Measurements from ENCODE around the gene AGTRAP.
A peak's percentile ranks its signal among the peaks of the same experiment; 100 is the strongest.

The AGTRAP gene

GRCh38 chr1:11714831-11715575, 20.9 kb upstream of the AGTRAP start:
- no peak overlapping the region for H3K4me3 ChIP-seq (ENCODE audit: control insufficient read depth, low read depth, low read length)
- no peak for DNase-seq (ENCODE audit: low read depth)
- TF ChIP-seq CTCF (conservative IDR thresholded peaks at IDR 0.05; ENCODE audit: control insufficient read depth, insufficient read depth, low read depth, low read length), result no peak

GRCh38 chr1:11719313-11720032, 16.5 kb upstream of the AGTRAP start:
- H3K4me3 ChIP-seq (ENCODE audit: control insufficient read depth, low read depth, low read length), result peak overlapping the region; percentile 31
- TF ChIP-seq CTCF (conservative IDR thresholded peaks at IDR 0.05; ENCODE audit: control insufficient read depth, insufficient read depth, low read depth, low read length), result peak; percentile 95
- peak; percentile 61 for DNase-seq (ENCODE audit: low read depth)

- H3K4me3 ChIP-seq (ENCODE audit: control insufficient read depth, low read depth, low read length), result no peak overlapping the region
- no peak for DNase-seq (ENCODE audit: low read depth)
- no peak for TF ChIP-seq CTCF (conservative IDR thresholded peaks at IDR 0.05; ENCODE audit: control insufficient read depth, insufficient read depth, low read depth, low read length)
Observed at GRCh38 chr1:11720033-11720376, 15.9 kb upstream of the AGTRAP start.

GRCh38 chr1:11720525-11720924, 15.4 kb upstream of the AGTRAP start:
- TF ChIP-seq CTCF (conservative IDR thresholded peaks at IDR 0.05; ENCODE audit: control insufficient read depth, insufficient read depth, low read depth, low read length), result no peak
- DNase-seq (ENCODE audit: low read depth), result no peak
- no peak overlapping the region for H3K4me3 ChIP-seq (ENCODE audit: control insufficient read depth, low read depth, low read length)

GRCh38 chr1:11721311-11721710, 14.6 kb upstream of the AGTRAP start:
- no peak for DNase-seq (ENCODE audit: low read depth)
- H3K4me3 ChIP-seq (ENCODE audit: control insufficient read depth, low read depth, low read length), result no peak overlapping the region
- no peak for TF ChIP-seq CTCF (conservative IDR thresholded peaks at IDR 0.05; ENCODE audit: control insufficient read depth, insufficient read depth, low read depth, low read length)

- no peak for DNase-seq (ENCODE audit: low read depth)
- no peak for TF ChIP-seq CTCF (conservative IDR thresholded peaks at IDR 0.05; ENCODE audit: control insufficient read depth, insufficient read depth, low read depth, low read length)
- H3K4me3 ChIP-seq (ENCODE audit: control insufficient read depth, low read depth, low read length), result no peak overlapping the region
Observed at GRCh38 chr1:11722538-11722937, 13.4 kb upstream of the AGTRAP start.

Data from fibroblast of mammary gland (primary cell).